ENCODE data around the gene SZT2. TPM values are rescaled to one million over a fixed set of nuclear protein-coding genes. Genes with fewer than 3 reads are reported as not detected.

The SZT2 gene
- total and polyA plus RNA-seq, 2 of the 4 experiments (the other 2 are of a cell fraction): 9.5 to 14.3 TPM

- DNase-seq: no peak
These were observed 41.3 kb upstream of the SZT2 start for GRCh38 chr1:43348343-43348808.

More at GRCh38 chr1:43348343-43348808, 41.3 kb upstream of the SZT2 start:
- H3K4me2 ChIP-seq (ENCODE audit: low read depth, low read length): no peak overlapping the region
- 27% methylated on average over 13 of the region's 22 CpGs; no CpG with 5 or more reads in 1 of the 2 experiments for WGBS, 2 experiments (ENCODE audit: extremely low coverage in 2 of 2, insufficient read length in 1 of 2)
- H3K4me3 ChIP-seq (ENCODE audit: insufficient read depth, low read depth, low read length): no peak overlapping the region; the same call in 1 of the 2 replicates
- in situ Hi-C loops (cut with MboI; ENCODE audit: low sequenced_read_pairs) (no loop called here), dilution Hi-C loops (cut with HindIII; ENCODE audit: low sequenced_read_pairs, unreplicated experiment) (no loop called here), intact Hi-C loops (cut with micrococcal nuclease) (no loop called here)
- no peak overlapping the region; the same call in 1 of the 2 replicates for H3K18ac ChIP-seq (ENCODE audit: low read depth, low read length)
- peaks cover 3% of the 10 kb centered on the region; the same call in 1 of the 2 replicates for H4K20me1 ChIP-seq (ENCODE audit: insufficient read depth, low read length)
- peak overlapping the region; percentile 94 for H2AFZ ChIP-seq (replicated peaks; ENCODE audit: low read length, poor library complexity)
- H2BK20ac ChIP-seq (ENCODE audit: low read depth, low read length): no peak overlapping the region
- no peak overlapping the region for H3K27ac ChIP-seq (ENCODE audit: insufficient read depth, low read length)
- H2BK120ac ChIP-seq (ENCODE audit: low read depth, low read length): peak overlapping the region; percentile 63
- no peaks in the 10 kb centered on the region for H3K9me3 ChIP-seq (ENCODE audit: control insufficient read depth, insufficient read depth, low read length)
- H3K23ac ChIP-seq (ENCODE audit: low read depth, low read length): 0 out of 2 replicates have a peak overlapping the region, but pooled peaks have one; percentile 66
- peaks cover 18% of the 10 kb centered on the region for H3K4me1 ChIP-seq (ENCODE audit: control insufficient read depth, insufficient read depth, low read length)
- no peak for ATAC-seq (ENCODE audit: low read depth)
- H3K4ac ChIP-seq (ENCODE audit: low read depth, low read length): peak overlapping the region; percentile 66
- H3K79me1 ChIP-seq (ENCODE audit: low read depth in 1 of 2, low read length in 2 of 2): no peaks in the 10 kb centered on the region
- H3K9ac ChIP-seq (ENCODE audit: low read depth, low read length): no peak overlapping the region
- peak overlapping the region; percentile 50 to 72; a peak in 3 of 4 replicates for H4K8ac ChIP-seq (ENCODE audit: low read depth in 2 of 2, low read length in 2 of 2)
- H3K56ac ChIP-seq (ENCODE audit: extremely low read depth, insufficient read depth, low read length): no peak overlapping the region
- no peaks in the 10 kb centered on the region for H3K36me3 ChIP-seq (ENCODE audit: control insufficient read depth, insufficient read depth, low read length)
- POLR2A ChIA-PET (ENCODE audit: unreplicated experiment): no interaction called here
- H2BK5ac ChIP-seq (ENCODE audit: low read depth, low read length, poor library complexity, severe bottlenecking): no peak overlapping the region
- peaks cover 19% of the 10 kb centered on the region for H3K9me1 ChIP-seq (ENCODE audit: insufficient read depth, low read length)
- CTCF ChIA-PET: interaction anchor here (0.6 kb wide), 1 partner anchor 9 kb away, joined by 3 read pairs; no protein-coding TSS in a partner anchor
- peak overlapping the region; percentile 77 for H2AK5ac ChIP-seq (ENCODE audit: low read depth, low read length)
- H3K27me3 ChIP-seq (ENCODE audit: control insufficient read depth, insufficient read depth, low read length): 0 out of 2 replicates have a peak, but pooled peaks cover 7% of the 10 kb centered on the region
- H4K91ac ChIP-seq (ENCODE audit: insufficient read depth, low read depth, low read length): peak overlapping the region; percentile 50; the same call in 1 of the 2 replicates
- no peak overlapping the region for H4K5ac ChIP-seq (ENCODE audit: low read depth, low read length)
- H2BK15ac ChIP-seq (ENCODE audit: low read depth, low read length): no peak overlapping the region; the same call in 2 of the 3 replicates
- TF ChIP-seq MAZ (IDR thresholded peaks at IDR 0.05; ENCODE audit: borderline replicate concordance, low read depth, low read length): no peak
- no peak for TF ChIP-seq POLR2A (IDR thresholded peaks at IDR 0.05; ENCODE audit: low read depth, low read length)
- TF ChIP-seq RFX5 (IDR thresholded peaks at IDR 0.05; ENCODE audit: low read depth, low read length): no peak
- no peak for TF ChIP-seq RAD21 (IDR thresholded peaks at IDR 0.05; ENCODE audit: low read length)
- no peak for TF ChIP-seq RCOR1 (IDR thresholded peaks at IDR 0.05; ENCODE audit: insufficient replicate concordance, low read length)
- TF ChIP-seq ELK1 (IDR thresholded peaks at IDR 0.05; ENCODE audit: borderline replicate concordance, low read depth, low read length): no peak
- TF ChIP-seq CEBPB (IDR thresholded peaks at IDR 0.05; ENCODE audit: low read depth, low read length): no peak
- TF ChIP-seq NFE2L2 (IDR thresholded peaks at IDR 0.05; ENCODE audit: low read depth, low read length): no peak
- no peak for TF ChIP-seq CTCF (conservative IDR thresholded peaks at IDR 0.05; ENCODE audit: low read depth, low read length)
- TF ChIP-seq USF2 (IDR thresholded peaks at IDR 0.05; ENCODE audit: low read depth, low read length): no peak
- no peak for TF ChIP-seq SMC3 (IDR thresholded peaks at IDR 0.05; ENCODE audit: low read depth, low read length)
- no peak for TF ChIP-seq CHD1 (IDR thresholded peaks at IDR 0.05; ENCODE audit: low read depth, low read length)
- TF ChIP-seq BHLHE40 (IDR thresholded peaks at IDR 0.05; ENCODE audit: low read depth, low read length): no peak
- no peak for TF ChIP-seq MXI1 (IDR thresholded peaks at IDR 0.05; ENCODE audit: borderline replicate concordance, low read depth, low read length)
- TF ChIP-seq FOS (IDR thresholded peaks at IDR 0.05; ENCODE audit: low read depth, low read length): no peak
- no peak overlapping the region for H3K14ac ChIP-seq (replicated peaks; ENCODE audit: low read depth, low read length)
- BruUV-seq (replicated peaks): no TSS peak
- no peak overlapping the region for H2AK9ac ChIP-seq (replicated peaks; ENCODE audit: low read depth, low read length, poor library complexity)
